NCI-H2107 treated with DMSO at 0.1 percent for 48 hours (cell line): ENCODE measurements around the gene USE1.

Experiments used
- DNase-seq: peaks from one replicate; lab custom pipeline; 2025; ENCODE audit not compliant: unreplicated experiment; lab: John Stamatoyannopoulos, UW

USE1 gene

DNA sequence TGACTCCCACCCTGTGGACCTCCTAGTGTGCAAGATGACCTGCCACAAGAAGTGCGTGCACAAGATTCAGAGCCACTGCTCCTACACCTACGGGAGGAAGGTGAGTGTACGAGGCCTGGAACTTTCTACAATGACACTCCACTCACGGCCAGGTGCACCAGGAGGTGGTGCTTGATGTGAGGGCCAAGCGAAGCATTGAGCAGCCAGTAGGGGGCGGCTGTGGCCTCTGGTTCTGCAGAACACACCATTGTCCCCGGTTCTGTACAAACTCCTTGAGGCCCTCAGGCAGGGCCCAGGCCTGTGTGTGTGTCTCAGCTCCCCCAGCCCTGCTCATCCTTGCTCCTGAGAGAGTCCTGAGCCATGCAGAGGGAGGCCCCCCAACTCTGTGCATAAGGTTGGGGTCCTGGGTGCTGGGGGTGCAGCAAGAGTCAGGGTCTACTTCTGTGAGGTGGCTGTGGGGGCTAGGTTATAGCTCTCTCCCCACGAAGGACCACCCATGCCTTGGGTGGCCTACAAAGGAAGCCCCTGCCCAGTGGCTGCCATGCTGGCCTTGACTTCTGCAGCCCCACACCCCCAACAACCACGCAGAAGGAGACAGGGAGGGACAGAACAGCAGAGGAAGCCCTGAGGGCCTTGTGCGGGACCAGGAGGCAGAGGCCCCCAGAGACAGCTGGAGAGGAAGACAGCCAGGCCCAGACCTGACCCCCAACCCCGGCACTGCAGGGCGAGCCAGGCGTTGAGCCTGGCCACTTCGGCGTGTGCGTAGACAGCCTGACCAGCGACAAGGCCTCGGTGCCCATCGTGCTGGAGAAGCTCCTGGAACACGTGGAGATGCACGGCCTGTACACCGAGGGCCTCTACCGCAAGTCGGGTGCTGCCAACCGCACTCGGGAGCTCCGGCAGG, 9.7 kb upstream of the USE1 start:
- no peak for DNase-seq

DNA sequence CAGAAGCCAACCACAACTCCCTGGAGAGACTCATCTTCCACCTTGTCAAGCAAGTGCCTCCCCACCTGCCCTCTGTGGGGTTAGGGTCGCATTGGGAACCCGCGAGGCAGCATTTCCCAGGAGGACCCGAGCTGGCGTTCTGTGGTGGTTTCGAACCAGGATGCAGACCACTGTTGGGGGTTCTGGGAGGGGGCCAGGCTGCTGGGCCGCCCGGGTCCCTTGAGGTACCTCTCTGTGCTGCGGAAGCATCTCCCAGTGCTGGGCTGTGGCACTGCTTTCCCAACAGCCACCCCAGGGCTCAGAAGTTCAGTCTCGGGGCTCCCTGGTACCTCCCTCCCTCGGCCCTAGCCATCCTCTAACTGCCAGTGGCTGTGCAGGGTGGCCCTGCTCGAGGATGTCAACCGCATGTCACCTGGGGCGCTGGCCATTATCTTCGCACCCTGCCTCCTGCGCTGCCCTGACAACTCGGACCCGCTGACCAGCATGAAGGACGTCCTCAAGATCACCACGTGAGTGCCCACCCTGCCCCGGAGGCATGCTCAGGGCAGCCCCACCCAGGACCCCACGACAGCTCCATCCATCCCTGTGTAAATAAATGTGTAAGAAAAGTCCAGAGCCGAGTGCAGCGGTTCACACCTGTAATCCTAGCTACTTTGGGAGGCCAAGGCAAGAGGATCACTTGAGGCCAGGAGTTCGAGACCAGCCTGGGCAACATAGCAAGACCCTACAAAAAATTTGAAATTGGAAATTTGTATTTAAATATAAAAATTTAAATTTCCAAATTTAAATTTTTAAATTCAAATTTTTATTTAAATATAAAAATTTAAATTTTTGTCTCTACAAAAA, 8.2 kb upstream of the USE1 start:
- no peak for DNase-seq

DNA sequence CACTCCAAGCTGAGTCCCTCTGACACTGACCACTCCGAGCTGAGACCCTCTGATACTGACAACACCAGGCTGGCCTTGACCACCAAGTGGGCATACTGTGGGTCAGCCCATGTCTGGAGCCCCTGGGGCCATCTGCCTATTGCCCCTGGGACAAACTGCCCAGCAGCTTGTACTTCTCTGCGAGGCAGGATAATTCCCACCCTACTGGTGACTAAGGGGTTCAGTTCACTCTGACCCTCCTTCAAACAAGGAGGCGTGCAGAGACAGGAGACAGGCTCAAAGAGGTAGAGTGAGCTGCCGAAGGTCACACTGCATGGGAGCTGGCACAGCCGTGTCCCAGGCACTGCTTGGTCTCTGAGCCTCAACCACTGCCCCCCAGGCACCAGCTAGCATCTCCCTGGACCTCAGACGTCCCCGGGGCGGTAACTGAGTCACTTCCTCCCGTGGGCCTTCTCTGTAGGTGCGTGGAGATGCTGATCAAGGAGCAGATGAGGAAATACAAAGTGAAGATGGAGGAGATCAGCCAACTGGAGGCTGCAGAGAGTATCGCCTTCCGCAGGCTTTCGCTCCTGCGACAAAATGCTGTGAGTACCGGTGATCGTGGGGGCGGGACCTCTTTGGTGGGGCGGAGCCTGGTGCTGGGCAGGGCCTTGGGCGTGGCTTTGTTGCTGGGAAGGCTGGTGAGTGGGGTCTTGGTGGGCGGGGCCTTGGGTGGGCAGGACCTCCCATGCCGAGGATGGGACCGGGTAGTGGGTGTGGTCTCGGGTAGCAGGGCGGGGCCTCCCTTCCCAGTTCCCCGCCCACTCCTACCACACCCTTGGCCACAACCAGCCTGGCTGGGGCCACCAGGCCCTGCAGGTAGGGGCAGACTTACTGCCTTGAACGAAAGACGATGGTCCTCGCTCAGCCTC, 5.8 kb upstream of the USE1 start:
- no peak for DNase-seq

DNA sequence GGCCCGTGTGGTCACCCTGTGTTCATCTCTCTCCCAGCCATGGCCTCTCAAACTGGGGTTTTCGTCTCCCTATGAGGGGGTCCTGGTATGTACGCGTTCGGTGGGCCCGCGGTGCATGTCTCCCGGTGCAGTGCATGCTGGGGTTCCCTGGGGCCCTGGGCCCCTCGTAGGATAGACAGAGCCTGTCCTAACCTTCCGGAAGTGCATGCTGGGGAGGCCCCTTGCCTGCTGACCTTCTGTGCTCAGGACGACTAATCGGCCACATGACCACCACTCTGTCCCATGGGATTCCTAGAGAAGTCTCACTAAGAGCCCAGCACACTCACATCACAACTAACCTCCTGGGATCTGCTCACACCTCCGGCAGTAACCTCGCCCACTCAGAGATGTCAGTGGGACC, 4.9 kb upstream of the USE1 start:
- DNase-seq: no peak

DNA sequence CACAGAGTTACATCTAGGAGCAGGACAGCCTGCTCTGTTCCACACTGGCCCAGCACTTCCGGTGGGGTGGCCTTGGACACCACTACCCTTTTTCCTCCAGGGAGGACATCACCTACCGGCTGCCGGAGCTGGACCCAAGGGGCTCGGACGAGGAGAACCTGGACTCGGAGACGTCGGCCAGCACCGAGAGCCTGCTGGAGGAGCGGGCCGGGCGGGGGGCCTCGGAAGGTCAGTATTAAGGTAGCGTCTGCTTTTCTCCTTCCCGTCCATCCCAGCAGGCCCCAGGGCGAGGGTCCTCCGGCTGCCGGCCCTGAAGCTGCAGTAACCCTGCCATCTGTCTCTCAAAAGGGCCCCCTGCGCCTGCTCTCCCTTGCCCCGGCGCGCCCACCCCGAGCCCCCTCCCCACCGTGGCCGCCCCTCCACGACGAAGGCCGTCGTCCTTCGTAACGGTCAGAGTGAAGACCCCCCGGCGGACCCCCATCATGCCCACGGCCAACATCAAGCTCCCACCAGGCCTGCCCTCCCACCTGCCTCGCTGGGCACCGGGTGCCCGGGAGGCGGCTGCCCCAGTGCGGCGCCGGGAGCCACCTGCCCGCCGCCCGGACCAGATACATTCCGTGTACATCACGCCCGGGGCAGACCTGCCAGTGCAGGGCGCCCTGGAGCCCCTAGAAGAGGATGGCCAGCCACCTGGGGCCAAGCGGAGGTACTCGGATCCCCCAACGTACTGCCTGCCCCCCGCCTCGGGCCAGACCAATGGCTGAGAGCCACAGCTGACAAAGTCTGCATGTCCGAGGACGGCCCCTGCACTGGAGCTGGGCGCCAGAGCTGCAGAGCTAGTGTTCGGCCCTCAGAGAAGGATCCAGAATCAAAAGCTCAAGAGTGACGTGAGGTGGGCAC, 3.4 kb upstream of the USE1 start:
- no peak for DNase-seq

DNA sequence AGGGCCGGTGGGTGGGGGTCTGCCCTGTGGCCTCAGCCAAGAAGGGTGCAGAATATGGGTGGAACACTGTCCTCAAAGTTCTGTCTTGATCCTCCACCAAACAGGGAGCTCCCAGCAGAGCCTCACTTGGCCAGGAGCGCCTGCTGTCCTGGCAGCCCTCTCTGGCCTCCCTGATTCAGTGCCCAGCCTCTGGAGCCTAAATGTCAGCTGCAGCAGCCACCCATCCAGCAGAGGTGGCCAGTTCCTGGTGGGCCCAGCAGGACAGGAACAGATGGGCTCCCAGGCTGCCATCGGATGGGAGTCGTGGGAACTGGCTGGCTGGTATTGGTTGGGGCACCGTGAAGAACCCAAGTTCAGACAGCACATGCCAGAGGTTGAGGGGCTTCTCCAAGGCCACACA, 1.8 kb upstream of the USE1 start:
- DNase-seq: no peak

DNA sequence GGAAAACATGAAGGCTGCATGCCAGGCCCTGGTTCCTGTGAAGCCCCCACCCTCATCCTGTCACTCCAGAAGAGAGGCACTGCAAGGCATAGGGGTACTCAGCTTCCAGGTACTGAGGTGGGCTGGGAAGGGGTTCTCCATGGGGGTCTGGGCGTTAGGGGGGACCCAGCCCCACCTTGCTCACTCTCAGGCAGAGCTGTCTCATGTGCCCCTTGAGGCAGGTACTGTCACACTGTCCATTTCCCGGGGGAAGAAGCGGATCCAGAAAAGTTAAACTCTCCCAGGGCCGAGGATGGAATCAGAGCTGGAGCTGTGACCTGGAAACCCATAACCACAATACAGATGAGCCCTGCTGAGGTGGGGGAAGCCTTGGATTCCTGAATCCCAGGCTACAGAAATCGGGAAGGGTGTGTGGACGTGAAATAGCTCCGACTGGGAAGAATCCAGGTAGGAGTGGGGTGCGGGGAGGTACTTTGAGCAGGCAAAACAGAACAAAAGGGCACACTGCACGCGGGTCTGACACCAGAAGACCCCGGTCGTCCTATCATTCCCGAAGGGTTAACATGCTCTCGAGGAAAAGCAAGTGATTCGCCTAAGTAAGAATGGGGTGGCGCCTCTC, 540 bp upstream of the USE1 start:
- no peak for DNase-seq

DNA sequence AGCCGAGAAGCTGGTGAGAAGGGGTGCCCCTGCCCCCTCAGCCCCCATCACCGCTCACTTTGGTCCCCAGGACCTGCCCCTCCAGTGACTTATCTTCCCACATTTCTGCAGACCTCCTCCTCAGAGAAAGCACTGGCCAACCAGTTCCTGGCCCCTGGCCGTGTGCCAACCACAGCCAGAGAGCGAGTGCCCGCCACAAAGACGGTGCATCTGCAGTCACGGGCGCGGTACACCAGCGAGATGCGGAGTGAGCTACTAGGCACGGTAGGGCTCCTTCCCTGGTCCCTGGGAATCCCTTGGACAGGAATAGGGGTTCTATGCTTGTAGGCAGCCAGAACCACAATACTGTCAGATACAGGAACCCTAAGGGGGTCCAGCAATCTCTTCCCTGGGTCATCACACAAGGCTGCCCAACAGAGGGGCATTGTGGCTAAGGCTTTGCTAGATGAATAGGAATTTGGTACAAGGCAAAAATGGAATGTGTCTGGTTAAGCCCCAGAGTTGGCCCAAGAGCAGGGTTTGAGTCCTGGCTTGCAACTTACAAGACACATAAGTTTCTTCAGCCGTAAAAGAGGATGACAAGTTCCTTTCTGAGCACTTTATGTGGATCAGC, 1.0 kb downstream of the USE1 start:
- no peak for DNase-seq

DNA sequence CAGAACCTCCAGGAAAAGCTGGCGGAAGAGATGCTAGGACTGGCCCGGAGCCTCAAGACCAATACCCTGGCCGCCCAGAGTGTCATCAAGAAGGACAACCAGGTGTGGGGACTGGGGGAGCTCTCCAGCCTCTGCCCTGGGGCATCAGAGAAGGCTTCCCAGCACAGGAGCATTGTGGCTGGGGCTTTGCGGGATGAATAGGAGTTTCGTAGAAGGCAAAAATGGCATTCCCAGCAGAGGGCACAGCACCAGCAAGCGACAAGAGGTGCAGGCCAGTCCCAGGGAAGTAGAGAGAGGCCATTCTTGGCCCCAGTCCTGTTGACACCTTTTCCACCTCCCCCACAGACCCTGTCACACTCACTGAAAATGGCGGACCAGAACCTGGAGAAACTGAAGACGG, 4.1 kb downstream of the USE1 start:
- DNase-seq: no peak

DNA sequence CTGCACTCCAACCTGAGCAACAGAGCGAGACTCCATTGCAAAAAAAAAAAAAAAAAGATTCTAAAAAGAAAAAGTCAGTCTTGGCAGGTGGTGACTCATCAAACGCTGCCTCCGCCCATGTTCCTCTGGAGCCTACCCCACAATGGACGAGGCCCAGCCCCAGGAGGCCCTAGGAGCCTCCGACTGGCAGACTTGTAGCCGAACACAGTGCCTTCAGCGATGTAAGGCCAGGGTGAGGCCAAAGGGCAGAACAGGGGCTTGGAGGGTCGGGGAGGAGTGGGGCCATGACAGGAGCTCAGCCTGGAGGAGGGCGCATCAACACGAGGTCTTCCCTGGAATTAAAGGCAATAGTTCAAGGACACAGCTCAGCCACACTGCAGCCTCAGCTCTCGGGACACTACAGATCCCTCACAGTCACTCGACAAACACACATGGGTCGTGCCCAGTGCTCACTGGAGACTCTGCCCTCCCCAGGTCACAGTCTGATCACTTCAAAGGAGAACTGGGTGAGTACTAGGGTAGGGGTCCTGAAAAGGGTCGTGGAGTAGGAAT, 5.1 kb downstream of the USE1 start:
- no peak for DNase-seq

DNA sequence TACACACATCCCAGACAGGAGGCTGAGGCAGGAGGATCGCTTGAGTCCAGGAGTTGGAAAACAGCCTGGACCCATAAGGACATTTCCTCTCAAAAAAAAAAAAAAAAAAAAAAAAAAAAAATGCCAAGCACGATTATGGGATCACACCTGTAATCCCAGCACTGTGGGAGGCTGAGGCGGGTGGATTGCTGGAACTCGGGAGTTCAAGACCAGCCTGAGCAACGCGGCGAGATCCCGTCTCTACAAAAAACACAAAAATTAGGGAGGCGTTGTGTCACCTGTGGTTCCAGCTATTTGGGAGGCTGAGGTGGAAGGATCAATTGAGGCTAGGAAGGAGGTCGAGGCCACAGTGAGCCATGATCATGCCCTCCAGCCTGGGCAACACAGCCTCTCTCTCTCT, 9.9 kb downstream of the USE1 start:
- DNase-seq: no peak

DNA sequence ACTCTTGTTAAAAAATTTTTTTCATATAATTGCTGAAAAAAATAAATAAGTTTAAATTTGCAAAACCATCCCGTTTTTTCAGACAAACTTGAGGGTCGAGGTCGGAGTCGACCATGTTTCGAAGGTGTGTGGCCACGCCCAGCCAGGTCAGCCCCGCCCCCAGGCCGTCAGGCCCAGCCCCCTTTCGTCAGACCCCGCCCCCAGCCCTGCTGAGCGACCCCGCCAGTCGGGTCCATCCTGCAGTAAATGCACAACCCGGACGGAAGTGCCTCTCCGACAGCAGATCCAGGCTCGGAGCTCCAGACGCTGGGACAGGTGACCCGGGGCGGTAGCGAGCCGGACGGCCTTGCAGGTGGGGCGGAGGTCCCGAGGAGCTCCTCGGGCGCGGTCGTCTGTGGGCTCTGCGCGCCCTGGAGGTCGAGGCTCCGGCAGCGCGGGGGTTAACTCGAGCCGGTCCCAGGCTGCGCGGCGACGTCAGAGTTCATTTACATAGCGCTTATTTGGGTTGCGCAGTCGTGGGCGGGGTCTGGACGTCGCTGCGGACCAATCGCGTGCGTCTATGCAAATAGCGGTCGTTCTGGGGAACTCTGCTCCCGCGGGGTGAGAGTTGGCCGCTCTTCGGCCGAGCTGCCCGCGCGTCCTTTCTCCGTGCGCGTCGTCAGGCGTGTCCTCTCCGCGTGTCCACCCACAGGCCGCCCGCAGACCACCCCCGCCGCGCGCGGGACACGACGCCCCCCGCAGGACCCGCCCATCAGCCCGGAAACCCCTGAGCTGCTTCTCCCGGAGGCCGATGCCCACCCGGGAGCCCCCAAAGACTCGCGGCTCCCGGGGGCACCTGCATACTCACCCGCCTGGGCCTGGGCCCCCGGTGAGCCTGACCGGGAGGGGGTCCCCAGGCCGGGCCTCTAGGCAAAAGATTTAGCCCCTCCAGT, 11.1 kb downstream of the USE1 start, which contains the start of gene OCEL1:
OCEL1 (plus strand) TSS at position 225 of the 932 bp plus-strand sequence; CDS start at position 247, 22 bp downstream.
- DNase-seq: peak; percentile 88

DNA sequence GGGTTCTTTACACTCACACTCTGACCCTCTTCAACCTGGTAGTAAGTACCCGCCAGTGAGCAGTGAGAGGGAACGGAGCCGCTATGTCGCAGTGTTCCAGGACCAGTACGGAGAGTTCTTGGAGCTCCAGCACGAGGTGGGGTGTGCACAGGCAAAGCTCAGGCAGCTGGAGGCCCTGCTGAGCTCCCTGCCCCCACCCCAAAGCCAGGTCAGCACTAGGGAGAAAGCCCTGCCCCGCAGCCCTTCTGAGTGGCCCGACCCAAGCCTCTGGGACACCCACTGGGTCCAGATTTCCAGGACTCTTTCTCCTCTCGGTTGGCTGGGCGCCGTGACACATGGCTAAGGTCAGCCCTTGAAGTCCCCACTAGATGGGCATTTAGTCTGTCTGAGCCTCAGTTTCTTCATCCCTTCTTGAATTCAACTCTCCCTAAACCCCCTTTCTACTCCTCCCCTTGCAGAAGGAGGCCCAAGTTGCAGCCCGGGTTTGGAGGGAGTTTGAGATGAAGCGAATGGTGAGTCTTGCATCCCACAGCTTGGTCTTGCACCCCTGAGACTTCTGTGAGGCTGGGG, 12.7 kb downstream of the USE1 start:
- no peak for DNase-seq

DNA sequence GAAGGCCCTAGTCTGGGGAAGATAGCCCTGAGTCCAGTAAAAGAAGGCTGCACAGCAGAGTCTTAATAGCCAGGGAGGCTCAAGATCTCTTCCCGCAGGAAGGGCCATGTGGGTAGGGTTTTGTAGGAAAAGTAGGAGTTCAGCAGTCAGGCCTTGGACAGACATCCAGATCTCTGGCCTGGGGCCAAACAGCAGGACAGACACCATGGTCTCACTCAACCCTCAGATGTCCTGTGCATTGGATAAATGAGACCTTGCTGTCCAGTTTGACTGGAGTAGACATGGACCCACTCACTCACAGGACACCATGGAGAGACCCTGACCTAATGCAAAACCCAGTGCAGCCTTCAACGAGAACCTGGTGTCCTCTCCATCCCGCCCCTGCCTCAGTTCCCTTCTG, 14.7 kb downstream of the USE1 start:
- DNase-seq: no peak

DNA sequence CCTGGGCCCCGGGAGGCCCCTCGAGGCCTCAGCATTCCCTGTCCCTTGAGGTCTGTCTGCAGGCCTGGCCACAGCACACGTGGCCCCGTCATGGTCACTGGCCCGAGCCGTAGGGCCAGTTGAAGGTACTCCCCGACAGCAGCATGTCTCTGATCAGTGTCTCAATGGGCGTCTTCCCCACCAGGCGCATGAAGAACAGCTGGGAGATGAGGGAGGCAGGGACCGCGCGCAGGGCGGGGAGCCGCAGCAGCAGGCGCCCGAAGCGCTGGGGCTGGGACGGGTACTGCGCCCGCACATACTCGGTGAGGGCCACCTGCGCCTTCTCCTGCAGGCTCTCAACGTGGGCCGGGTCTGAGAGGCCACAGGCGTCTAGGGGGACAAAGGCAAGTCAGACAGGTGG, 17.1 kb downstream of the USE1 start:
- DNase-seq: no peak

DNA sequence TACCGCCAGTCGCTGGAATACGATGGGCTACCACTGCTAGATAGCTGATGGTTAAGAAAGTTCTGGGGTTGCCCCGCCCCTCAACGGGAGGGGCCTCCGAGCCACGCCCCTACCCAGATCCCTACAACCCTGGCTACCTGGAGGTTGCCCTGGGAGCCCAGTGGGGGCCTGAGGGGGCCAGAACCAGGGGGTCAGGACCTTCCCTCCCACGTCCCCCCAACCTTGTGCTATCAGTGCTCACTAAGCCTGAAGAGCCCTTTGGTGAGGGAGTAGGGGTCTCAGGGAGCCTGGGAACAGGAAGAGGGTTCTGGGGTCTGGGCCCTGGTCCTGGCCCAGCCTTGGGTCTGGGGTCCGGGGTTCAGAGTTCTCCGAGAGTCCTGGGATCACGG, 19.7 kb downstream of the USE1 start:
- no peak for DNase-seq

DNA sequence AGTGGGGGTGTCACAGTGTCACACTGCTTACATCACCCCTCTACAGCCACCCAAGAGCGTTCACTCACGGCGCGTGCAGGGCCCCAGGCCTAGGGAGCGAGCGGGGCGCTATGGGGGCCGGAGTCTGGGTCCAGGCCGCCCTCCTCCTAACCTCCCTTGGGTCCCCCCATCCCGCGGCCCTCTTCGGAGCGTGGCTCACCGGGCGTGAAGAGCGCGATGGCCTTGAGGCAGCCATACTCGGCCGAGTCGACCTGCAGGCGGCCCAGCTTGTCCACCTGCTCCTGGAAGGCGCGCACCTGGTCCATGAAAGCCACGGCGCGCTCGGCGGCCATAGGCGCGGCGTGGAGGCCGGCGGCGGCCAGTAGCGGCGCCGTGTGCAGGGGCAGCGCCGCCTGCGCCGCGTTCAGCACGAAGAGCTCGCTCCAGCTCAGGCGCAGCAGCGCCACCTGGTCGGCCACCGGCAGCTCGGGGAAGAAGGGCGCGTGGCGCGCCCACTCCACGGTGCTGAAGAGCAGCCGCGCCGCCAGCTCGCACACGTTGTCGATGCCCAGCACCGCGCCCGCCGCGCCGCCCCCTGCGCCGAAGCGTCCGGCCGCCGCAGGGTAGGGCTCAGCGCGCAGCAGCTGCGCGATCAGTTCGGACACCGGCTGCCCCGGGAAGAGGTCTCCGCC, 20.3 kb downstream of the USE1 start:
- DNase-seq: no peak
